ENCODE data around the gene DGLUCY.

DNA sequence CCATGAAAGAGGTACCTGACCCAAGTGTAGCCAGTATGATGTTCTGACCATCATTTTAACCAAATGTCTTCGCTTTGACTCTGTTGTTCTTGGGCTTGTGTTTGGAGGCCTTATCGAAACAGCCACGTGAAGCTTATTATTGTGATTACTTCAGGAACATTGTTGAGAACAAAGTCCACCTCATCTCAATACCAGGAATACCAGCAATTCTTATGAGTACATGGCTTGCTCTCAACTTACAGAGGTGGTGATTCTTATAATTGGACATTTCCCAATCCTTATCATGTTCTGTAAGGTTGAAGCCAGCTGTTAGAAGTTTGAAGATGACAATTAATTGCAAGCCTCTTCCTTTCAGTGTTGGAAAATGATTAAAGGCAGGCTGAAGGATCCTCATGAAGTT lies 31.6 kb upstream of the DGLUCY start:
- TF ChIP-seq, protein P1, sequence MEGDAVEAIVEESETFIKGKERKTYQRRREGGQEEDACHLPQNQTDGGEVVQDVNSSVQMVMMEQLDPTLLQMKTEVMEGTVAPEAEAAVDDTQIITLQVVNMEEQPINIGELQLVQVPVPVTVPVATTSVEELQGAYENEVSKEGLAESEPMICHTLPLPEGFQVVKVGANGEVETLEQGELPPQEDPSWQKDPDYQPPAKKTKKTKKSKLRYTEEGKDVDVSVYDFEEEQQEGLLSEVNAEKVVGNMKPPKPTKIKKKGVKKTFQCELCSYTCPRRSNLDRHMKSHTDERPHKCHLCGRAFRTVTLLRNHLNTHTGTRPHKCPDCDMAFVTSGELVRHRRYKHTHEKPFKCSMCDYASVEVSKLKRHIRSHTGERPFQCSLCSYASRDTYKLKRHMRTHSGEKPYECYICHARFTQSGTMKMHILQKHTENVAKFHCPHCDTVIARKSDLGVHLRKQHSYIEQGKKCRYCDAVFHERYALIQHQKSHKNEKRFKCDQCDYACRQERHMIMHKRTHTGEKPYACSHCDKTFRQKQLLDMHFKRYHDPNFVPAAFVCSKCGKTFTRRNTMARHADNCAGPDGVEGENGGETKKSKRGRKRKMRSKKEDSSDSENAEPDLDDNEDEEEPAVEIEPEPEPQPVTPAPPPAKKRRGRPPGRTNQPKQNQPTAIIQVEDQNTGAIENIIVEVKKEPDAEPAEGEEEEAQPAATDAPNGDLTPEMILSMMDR (conservative IDR thresholded peaks at IDR 0.05), result no peak
- TF ChIP-seq ZFX (IDR thresholded peaks at IDR 0.05), result no peak
